Lung (tissue), 12 donors: ENCODE data around the gene SEMA4D. TPM values are rescaled to one million over a fixed set of nuclear protein-coding genes. Genes with fewer than 3 reads are reported as not detected.
"Not testable (repeated sequence)": the region's sequence is repeated elsewhere in the genome, so short reads cannot be mapped to it uniquely, and the experiment has no call there.

Experiments used
- ATAC-seq: fragments of 200-7000 bp; cut with Tn5 transposase; one replicate; pipeline ENCODE4 v1.9.1; 2020; ENCODE audit warnings: moderate number of reproducible peaks; ENCODE audit not compliant: insufficient read depth, low FRiP score
- DNase-seq, 3 donors: peaks; one replicate each; pipeline ENCODE4 v3.0.0-alpha.2; 2013 to 2017
- H3K27ac ChIP-seq, 2 donors: one replicate each; pipeline ENCODE4 v1.5.1; 2013; ENCODE audit warnings: mild to moderate bottlenecking in 2 of 2, moderate library complexity in 2 of 2, control low read depth in 1 of 2, inconsistent platforms in 1 of 2, low read depth in 1 of 2, low read length in 1 of 2
- H3K27me3 ChIP-seq, 3 donors: one replicate each; pipeline ENCODE4 v1.5.1; 2013; ENCODE audit warnings: low read length in 2 of 3; ENCODE audit not compliant: control insufficient read depth in 3 of 3, insufficient read depth in 3 of 3
- H3K36me3 ChIP-seq, 4 donors: one replicate each; pipeline ENCODE4 v1.5.1; 2013; ENCODE audit warnings: low read length in 4 of 4, mild to moderate bottlenecking in 1 of 4, moderate library complexity in 1 of 4; ENCODE audit not compliant: control insufficient read depth in 4 of 4, insufficient read depth in 4 of 4
- H3K4me1 ChIP-seq, 5 donors: one replicate each; pipeline ENCODE4 v1.5.1; 2013; ENCODE audit warnings: low read length in 5 of 5, mild to moderate bottlenecking in 2 of 5, moderate library complexity in 1 of 5; ENCODE audit not compliant: control insufficient read depth in 5 of 5, insufficient read depth in 5 of 5
- H3K4me3 ChIP-seq: one replicate; pipeline ENCODE4 v1.5.1; 2013; ENCODE audit warnings: mild to moderate bottlenecking, control low read depth, moderate library complexity
- H3K9ac ChIP-seq, 2 donors: one replicate each; pipeline ENCODE4 v1.5.1; 2013; ENCODE audit warnings: low read length in 2 of 2, control low read depth in 1 of 2; ENCODE audit not compliant: insufficient read depth in 1 of 2
- H3K9me3 ChIP-seq, 4 donors: one replicate each; pipeline ENCODE4 v1.5.1; 2013; ENCODE audit warnings: low read length in 3 of 4, mild to moderate bottlenecking in 1 of 4, moderate library complexity in 1 of 4; ENCODE audit not compliant: control insufficient read depth in 4 of 4, insufficient read depth in 3 of 4
- WGBS, 2 donors: extraction: QIAGEN DNeasy Blood & Tissue Kit; methylation state at CpG; one replicate each; pipeline ENCODE4 v1.1.7; 2013; 5-methylcytosine and 5-hydroxymethylcytosine counted together
- polyA plus RNA-seq, 2 donors: library from polyadenylated mRNA; stranded (reverse); fragments of 200-250 nt; gene quantifications; one replicate each; pipeline ENCODE4 v1.2.1, GENCODE V29; 2013
- total RNA-seq, 2 donors: library from RNA; depleted of rRNA in 1 of 2; stranded (reverse); fragments of >200 nt in 1 of 2; gene quantifications; one replicate each; pipeline ENCODE4 v1.2.1, GENCODE V29; 2014 to 2021
- TF ChIP-seq, protein P1 (sequence below): IDR thresholded peaks from 2 replicates; pipeline ENCODE4 v1.5.1; 2012; ENCODE audit warnings: mild to moderate bottlenecking; ENCODE audit errors: control extremely low read depth, extremely low read depth
- donor health status: control.
- donor health status: control.
- donor health status: Bipolar disorder and iron deficiency.
- donor health status: healthy.
- donor health status: DM: yes; HTN: yes; CAD: no.

Gene SEMA4D
- total and polyA plus RNA-seq, 4 donors: 6.7 to 61.5 (median 29.0) TPM

DNA sequence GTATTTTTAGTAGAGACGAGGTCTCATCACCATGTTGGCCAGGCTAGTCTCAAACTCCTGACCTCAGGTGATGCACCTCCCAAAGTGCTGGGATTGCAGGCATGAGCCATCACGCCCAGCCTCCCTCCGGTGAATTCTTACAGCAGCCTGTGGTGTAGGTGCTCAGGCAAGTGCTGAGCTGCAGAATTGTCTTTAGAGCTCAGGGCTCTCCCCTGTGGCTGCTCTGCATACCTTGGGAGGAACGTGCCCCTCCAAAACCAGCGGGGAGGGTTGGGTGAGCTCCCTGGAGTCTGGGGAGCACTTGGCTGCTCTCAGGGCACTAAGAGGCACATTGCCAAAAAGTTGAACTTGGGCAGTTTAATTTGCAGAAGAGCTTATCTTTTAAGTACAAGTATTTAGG is 150.3 kb downstream of the SEMA4D start:
- TF ChIP-seq, protein P1, sequence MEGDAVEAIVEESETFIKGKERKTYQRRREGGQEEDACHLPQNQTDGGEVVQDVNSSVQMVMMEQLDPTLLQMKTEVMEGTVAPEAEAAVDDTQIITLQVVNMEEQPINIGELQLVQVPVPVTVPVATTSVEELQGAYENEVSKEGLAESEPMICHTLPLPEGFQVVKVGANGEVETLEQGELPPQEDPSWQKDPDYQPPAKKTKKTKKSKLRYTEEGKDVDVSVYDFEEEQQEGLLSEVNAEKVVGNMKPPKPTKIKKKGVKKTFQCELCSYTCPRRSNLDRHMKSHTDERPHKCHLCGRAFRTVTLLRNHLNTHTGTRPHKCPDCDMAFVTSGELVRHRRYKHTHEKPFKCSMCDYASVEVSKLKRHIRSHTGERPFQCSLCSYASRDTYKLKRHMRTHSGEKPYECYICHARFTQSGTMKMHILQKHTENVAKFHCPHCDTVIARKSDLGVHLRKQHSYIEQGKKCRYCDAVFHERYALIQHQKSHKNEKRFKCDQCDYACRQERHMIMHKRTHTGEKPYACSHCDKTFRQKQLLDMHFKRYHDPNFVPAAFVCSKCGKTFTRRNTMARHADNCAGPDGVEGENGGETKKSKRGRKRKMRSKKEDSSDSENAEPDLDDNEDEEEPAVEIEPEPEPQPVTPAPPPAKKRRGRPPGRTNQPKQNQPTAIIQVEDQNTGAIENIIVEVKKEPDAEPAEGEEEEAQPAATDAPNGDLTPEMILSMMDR: no peak
- no peaks in the 10 kb centered on the region for H3K9me3 ChIP-seq
- ATAC-seq (no peak), DNase-seq (no peak)
- peaks cover 30 to 66% (median 62%) of the 10 kb centered on the region in 4 donors for H3K36me3 ChIP-seq
- 93% methylated on average over 5 of the region's 5 CpGs for WGBS, 2 donors
- H3K27me3 ChIP-seq: no peaks in the 10 kb centered on the region
- H3K4me3 ChIP-seq: no peak overlapping the region
- H3K4me1 ChIP-seq: no peaks in the 10 kb centered on the region
- H3K27ac ChIP-seq: no peak overlapping the region
- no peak overlapping the region for H3K9ac ChIP-seq

DNA sequence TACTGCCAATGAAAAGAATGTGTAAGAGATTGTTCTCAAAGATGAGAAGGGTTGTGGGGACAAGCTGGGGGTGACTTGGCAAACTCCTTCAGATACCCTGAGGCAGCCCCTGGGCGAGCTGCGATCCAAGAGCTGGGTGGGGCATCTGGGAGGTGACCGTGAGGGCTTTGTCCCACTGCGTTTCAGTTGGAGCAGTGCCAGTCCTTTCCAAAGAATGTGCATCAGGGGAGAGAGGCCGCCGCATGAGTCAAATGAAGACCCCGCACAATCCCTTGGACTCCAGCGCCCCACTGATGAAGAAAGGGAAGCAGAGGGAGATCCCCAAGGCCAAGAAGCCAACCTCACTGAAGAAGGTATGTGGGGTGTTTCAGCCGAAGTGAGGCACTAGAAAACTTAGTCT is 151.2 kb downstream of the SEMA4D start:
- WGBS, 2 donors: 88 to 91% methylated on average over 9 of the region's 9 CpGs
- Histone ChIP-seq H3K4me1 (no peaks in the 10 kb centered on the region), H3K9me3 (no peaks in the 10 kb centered on the region), H3K9ac (no peak overlapping the region), H3K4me3 (no peak overlapping the region), H3K27ac (no peak overlapping the region), H3K27me3 (no peaks in the 10 kb centered on the region), H3K36me3 (peaks cover 33 to 66% (median 57%) of the 10 kb centered on the region in 4 donors)
- no peak for DNase-seq
- ATAC-seq: no peak
- TF ChIP-seq, protein P1: no peak

DNA sequence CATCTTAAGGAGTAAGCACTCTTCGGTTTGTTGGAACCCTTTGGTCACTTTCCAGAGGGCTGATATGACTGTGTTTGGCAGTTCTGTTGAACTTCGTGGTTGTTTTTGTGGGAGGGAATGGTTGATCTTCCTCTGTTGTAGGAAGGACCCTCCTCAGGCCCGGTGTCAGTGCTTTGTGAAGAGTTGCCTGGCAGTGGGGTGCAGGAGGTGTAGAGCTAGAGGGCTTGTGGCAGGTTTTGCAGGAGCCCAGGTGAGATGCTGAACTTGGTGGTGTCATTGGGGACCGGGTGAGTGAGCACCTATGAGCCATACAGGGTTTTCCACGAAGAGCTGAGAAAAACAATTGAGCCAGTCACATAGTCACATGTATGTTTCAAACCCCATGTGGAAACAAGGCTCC is 152.4 kb downstream of the SEMA4D start:
- TF ChIP-seq, protein P1: no peak
- ATAC-seq (no peak), DNase-seq (no peak)
- H3K9me3 ChIP-seq: no peaks in the 10 kb centered on the region
- H3K4me3 ChIP-seq: no peak overlapping the region
- no peak overlapping the region for H3K27ac ChIP-seq
- peaks cover 28 to 64% (median 49%) of the 10 kb centered on the region in 4 donors for H3K36me3 ChIP-seq
- no peaks in the 10 kb centered on the region for H3K4me1 ChIP-seq
- H3K9ac ChIP-seq: no peak overlapping the region
- no peaks in the 10 kb centered on the region for H3K27me3 ChIP-seq
- 93 to 95% methylated on average over 5 of the region's 5 CpGs for WGBS, 2 donors

DNA sequence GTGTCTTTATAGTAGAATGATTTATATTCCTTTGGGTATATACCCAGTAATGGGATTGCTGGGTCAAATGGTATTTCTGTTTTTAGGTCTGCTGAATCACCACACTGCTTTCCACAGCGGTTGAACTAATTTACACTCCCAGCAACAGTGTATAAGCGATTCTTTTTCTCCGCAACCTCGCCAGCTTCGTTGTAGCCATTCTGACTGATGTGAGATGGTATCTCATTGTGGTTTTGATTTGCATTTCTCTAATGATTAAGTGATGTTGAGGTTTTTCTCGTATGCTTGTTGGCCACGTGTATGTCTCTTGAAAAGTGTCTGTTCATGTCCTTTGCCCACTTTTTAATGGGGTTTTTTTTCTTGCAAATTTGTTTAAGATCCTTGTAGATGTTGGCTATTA is 154.1 kb downstream of the SEMA4D start:
- H3K36me3 ChIP-seq: peaks cover 39 to 54% (median 46%) of the 10 kb centered on the region in 4 donors
- ATAC-seq, H3K9ac ChIP-seq, H3K4me1 ChIP-seq, H3K4me3 ChIP-seq, DNase-seq, H3K27me3 ChIP-seq, H3K9me3 ChIP-seq, H3K27ac ChIP-seq: not testable (repeated sequence)
- WGBS, 2 donors: 86 to 95% methylated on average over 7 of the region's 7 CpGs
